ENCODE measurements around the gene CNPY1. TPM values are rescaled to one million over a fixed set of nuclear protein-coding genes. Genes with fewer than 3 reads are reported as not detected.

The CNPY1 gene
- total RNA-seq, 1 donor from 2014 or later, result not detected

DNA sequence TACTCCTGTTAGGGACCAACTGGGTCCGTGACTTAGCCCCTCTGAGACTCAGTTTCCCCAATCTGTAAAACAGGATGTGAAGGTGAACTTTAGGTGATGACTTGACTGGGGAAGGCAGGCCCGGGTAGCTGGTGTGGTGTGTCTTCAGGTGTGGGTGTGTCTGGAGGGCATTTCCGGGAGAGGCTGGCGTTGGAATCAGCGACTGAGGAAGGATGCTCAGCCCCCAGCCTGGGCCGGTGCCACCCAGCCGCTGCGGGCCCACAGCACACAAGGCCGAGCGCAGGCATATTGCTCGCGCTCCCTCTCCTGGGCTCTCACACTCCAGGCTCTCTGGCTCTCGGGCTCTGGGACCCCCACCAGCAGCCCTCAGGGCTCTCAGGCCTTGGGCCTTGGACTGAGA is 31.7 kb upstream of the CNPY1 start:
- Histone ChIP-seq H3K4me1 (no peaks in the 10 kb centered on the region), H3K4me3 (no peak overlapping the region), H3K27ac (no peak overlapping the region), H3K9me3 (no peaks in the 10 kb centered on the region), H3K27me3 (no peaks in the 10 kb centered on the region), H3K36me3 (no peaks in the 10 kb centered on the region)
- TF ChIP-seq POLR2A (IDR thresholded peaks at IDR 0.05) (no peak), POLR2AphosphoS5 (IDR thresholded peaks at IDR 0.05; ENCODE audit: insufficient read depth in 1 of 2, low read depth in 1 of 2) (no peak)
- TF ChIP-seq, protein P1, sequence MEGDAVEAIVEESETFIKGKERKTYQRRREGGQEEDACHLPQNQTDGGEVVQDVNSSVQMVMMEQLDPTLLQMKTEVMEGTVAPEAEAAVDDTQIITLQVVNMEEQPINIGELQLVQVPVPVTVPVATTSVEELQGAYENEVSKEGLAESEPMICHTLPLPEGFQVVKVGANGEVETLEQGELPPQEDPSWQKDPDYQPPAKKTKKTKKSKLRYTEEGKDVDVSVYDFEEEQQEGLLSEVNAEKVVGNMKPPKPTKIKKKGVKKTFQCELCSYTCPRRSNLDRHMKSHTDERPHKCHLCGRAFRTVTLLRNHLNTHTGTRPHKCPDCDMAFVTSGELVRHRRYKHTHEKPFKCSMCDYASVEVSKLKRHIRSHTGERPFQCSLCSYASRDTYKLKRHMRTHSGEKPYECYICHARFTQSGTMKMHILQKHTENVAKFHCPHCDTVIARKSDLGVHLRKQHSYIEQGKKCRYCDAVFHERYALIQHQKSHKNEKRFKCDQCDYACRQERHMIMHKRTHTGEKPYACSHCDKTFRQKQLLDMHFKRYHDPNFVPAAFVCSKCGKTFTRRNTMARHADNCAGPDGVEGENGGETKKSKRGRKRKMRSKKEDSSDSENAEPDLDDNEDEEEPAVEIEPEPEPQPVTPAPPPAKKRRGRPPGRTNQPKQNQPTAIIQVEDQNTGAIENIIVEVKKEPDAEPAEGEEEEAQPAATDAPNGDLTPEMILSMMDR (IDR thresholded peaks at IDR 0.05), result no peak
- intact Hi-C loops (cut with DNase I), result no loop called here
- DNase-seq (ENCODE audit: extremely low spot score in 2 of 2), result no peak

DNA sequence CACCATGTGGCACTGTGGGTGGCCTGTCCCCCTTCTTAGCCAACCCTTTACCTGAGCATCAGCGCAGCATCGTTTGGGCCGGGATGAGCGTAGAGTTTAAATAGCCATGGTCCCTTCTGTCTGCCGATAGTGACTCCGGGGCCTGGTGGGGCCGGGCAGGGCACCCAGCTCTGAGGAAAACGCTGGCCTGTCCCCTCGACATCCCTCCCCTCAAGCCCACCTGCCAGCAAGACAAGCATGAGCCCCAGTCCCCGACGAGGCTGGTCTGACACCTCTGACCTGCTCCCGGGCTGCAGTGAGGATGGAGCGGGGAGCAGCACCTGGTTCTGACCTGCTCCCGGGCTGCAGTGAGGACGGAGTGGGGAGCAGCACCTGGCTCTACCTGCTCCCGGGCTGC is 31.1 kb upstream of the CNPY1 start:
- TF ChIP-seq POLR2A (IDR thresholded peaks at IDR 0.05), result no peak
- TF ChIP-seq, protein P1 (IDR thresholded peaks at IDR 0.05), result no peak
- no peak for TF ChIP-seq POLR2AphosphoS5 (IDR thresholded peaks at IDR 0.05; ENCODE audit: insufficient read depth in 1 of 2, low read depth in 1 of 2)
- Histone ChIP-seq H3K4me1 (no peaks in the 10 kb centered on the region), H3K4me3 (no peak overlapping the region), H3K36me3 (no peaks in the 10 kb centered on the region), H3K27ac (no peak overlapping the region), H3K9me3 (no peaks in the 10 kb centered on the region), H3K27me3 (no peaks in the 10 kb centered on the region)
- DNase-seq (ENCODE audit: extremely low spot score in 2 of 2), result no peak
- intact Hi-C loops (cut with DNase I), result no loop called here

DNA sequence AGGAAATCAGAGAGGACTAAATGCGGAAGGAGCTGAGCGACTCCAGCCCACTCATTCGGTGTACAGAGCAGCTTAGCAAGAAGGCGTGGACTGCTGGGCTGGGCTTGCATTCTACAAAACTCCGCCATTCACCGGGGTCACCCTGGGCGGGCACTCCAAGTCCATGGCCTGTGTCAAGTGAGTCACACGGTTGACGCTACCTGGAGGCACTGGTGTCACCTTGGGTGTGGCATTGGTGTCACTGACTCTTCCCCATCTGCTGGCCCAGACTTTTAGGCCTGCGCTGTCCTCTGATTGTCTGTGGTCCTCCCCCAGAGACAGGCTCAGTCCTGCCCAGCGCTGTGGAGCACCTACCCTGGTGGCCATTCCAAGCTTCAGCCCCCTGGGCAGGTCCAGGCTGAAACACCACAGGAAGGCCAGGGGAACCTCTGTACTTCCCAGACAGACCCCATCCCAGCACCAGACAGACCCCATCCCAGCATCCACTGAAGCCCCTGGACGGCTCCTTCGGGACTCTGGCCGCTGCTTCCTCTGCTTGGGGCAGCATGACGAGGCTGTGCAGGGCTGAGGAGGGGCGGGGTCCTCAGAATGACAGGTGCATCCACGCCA is 30.6 kb upstream of the CNPY1 start:
- Histone ChIP-seq H3K4me3 (no peak overlapping the region), H3K36me3 (no peaks in the 10 kb centered on the region), H3K27ac (no peak overlapping the region), H3K27me3 (no peaks in the 10 kb centered on the region), H3K4me1 (no peaks in the 10 kb centered on the region), H3K9me3 (no peaks in the 10 kb centered on the region)
- intact Hi-C loops (cut with DNase I), result no loop called here
- DNase-seq (ENCODE audit: extremely low spot score in 2 of 2), result no peak
- TF ChIP-seq POLR2A (IDR thresholded peaks at IDR 0.05) (no peak), POLR2AphosphoS5 (IDR thresholded peaks at IDR 0.05; ENCODE audit: insufficient read depth in 1 of 2, low read depth in 1 of 2) (no peak)
- TF ChIP-seq, protein P1 (IDR thresholded peaks at IDR 0.05), result no peak

DNA sequence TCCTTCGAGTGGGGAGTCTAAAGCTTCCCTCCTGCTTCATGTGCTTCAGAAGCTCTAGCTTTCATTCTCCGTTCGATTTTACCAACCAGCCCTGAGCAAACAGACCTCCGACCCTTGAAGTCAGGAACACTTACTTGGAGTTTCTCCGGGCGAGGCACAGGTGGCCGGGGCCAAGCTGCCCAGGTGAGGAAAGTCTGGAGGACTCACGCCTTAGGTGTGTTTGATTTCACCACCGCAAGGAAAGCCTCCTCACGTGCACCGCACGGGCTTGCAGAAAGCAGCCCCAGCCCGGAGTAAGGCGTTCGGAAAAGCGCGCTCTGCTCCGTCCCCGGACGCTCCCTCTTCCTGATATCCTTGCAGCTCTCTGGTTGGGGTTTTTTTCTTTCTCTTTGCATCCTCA is 30.1 kb upstream of the CNPY1 start:
- no peaks in the 10 kb centered on the region for H3K4me1 ChIP-seq
- no peak for DNase-seq (ENCODE audit: extremely low spot score in 2 of 2)
- no peaks in the 10 kb centered on the region for H3K36me3 ChIP-seq
- intact Hi-C loops (cut with DNase I), result no loop called here
- no peak for TF ChIP-seq POLR2AphosphoS5 (IDR thresholded peaks at IDR 0.05; ENCODE audit: insufficient read depth in 1 of 2, low read depth in 1 of 2)
- TF ChIP-seq POLR2A (IDR thresholded peaks at IDR 0.05), result no peak
- TF ChIP-seq, protein P1 (IDR thresholded peaks at IDR 0.05), result no peak
- H3K4me3 ChIP-seq, result no peak overlapping the region
- no peaks in the 10 kb centered on the region for H3K27me3 ChIP-seq
- H3K9me3 ChIP-seq, result no peaks in the 10 kb centered on the region
- H3K27ac ChIP-seq, result no peak overlapping the region

DNA sequence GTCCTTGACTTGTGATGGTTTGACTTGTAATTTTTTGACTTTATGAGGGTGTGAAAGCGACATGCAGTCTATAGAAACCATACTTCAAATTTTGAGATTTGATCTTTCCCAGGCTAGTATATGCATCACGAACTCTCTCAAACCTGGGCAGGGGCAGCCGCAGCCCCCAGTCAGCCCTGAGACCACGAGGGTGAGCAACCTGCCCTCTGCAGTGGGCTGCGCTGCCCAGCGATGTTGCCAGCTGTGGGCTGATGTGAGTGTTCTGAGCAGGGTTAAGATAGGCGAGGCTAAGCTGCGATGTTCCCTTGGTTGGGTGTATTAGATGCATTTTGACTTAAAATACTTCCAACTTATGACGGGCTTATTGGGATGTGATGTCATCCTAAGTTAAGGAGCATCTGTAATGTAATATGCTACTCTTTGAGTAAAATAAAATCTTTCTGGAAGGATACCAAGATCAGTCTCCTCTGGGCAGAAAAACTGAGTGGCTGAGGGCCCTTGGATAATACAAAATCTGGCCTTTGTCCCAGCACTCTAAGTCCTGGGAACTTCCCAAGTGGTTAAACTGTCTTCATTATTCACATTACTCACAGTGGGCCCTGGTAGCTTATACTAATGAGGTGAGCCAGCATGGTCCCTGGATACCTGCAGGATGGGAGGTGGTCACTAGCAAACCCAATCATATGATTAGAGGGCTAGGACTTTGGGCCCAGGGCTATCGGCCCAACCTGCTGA is 28.4 kb upstream of the CNPY1 start:
- H3K4me1 ChIP-seq, result no peaks in the 10 kb centered on the region
- no peak overlapping the region for H3K27ac ChIP-seq
- H3K4me3 ChIP-seq, result no peak overlapping the region
- TF ChIP-seq POLR2A (IDR thresholded peaks at IDR 0.05), result no peak
- no peak for TF ChIP-seq POLR2AphosphoS5 (IDR thresholded peaks at IDR 0.05; ENCODE audit: insufficient read depth in 1 of 2, low read depth in 1 of 2)
- TF ChIP-seq, protein P1 (IDR thresholded peaks at IDR 0.05), result no peak
- H3K27me3 ChIP-seq, result no peaks in the 10 kb centered on the region
- no peaks in the 10 kb centered on the region for H3K9me3 ChIP-seq
- H3K36me3 ChIP-seq, result no peaks in the 10 kb centered on the region
- intact Hi-C loops (cut with DNase I), result no loop called here
- DNase-seq (ENCODE audit: extremely low spot score in 2 of 2), result no peak

Measured in vagina (tissue), 2 donors.